Stimulated activated CD8-positive, alpha-beta memory T cell treated with anti-CD3 and anti-CD28 coated beads, Interleukin-2, amount 100 ng/mL, for 1 hour (primary cell): ENCODE data around the gene RAC2.
"Not testable (repeated sequence)": the region's sequence is repeated elsewhere in the genome, so short reads cannot be mapped to it uniquely, and the experiment has no call there.

Experiments used
- DNase-seq, 2 donors: peaks; one replicate each; pipeline ENCODE4 v3.0.0-alpha.2; 2020; ENCODE audit warnings: low read depth in 2 of 2

RAC2 gene

DNA sequence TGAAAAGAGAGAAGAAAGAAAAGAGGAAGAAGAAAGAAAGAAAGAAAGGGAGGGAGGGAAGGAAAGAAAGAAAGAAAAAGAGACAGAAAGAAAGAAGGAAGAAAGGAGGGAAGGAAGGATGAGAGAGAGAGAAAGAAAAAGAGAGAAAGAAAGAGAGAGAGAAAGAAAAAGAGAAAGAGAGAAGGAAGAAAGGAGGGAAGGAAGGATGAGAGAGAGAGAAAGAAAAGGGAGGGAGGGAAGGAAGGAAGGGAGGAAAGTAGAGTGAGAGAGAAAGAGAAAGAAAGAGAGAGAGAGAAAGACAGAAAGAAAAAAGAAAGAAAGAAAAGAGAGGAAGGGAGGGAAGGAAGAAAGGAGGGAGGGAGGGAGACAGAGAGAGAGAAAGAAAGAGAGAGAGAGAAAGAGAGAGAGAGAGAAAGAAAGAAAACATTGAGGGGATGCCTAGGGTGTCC is 11.5 kb upstream of the RAC2 start:
- DNase-seq: no peak

DNA sequence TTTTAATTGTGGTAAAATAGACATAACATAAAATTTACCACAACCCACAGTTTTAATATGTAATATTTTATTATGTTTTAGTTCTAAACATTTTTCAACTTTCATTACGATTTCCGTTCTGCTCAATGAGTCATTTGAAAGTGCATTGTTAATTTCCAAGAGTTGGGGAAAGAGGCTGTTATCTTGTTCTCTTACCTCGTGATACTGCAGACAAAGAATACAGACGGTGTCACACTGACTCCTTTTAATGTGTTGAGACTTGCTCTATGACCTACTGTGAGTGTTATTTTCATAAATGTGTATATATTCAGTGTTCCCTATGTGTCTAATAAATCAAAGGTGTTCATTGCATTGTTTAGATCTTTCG is 10.8 kb upstream of the RAC2 start:
- DNase-seq: no peak

- no peak for DNase-seq
Measured at GRCh38 chr22:37254209-37254866, 10.3 kb upstream of the RAC2 start.

- no peak for DNase-seq
Measured at GRCh38 chr22:37253126-37253660, 9.1 kb upstream of the RAC2 start.

DNA sequence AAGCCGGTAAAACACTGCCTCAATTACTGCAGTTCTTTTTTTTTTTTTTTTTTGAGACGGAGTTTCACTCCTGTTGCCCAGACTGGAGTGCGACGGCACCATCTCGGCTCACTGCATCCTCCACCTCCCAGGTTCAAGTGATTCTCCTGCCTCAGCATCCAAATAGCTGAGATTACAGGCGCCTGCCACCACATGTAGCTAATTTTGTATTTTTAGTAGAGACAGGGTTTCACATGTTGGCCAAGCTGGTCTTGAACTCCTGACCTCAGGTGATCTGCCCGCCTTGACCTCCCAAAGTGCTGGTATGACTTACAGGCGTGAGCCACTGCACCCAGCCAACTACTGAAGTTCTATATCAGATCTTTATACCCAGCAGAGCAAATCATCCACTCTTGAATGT is 7.8 kb upstream of the RAC2 start:
- DNase-seq: not testable (repeated sequence)

DNA sequence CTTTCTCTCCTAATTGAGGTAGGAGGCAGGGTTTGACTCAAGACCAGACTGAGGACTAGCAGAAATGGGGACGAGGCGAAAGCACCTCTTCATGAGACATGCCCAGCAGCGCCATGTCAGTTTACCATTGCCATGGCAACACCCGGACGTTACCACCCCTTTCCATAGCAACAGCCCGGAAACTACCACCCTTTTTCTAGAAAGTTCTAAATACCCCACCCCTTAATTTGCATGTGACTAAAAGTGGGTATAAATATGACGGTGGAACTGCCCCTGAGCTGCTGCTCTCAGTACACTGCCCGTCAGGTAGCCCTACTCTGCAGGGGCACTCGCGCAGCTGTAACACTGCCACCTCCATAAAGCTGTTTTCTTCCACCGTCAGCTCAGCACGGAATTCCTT is 5.9 kb upstream of the RAC2 start:
- DNase-seq: no peak

- DNase-seq: no peak
Measured at GRCh38 chr22:37248251-37248650, 4.2 kb upstream of the RAC2 start.

GRCh38 chr22:37245740-37246139 is 1.7 kb upstream of the RAC2 start:
- no peak for DNase-seq

GRCh38 chr22:37244922-37245722 is 1.1 kb upstream of the RAC2 start:
- no peak for DNase-seq

DNA sequence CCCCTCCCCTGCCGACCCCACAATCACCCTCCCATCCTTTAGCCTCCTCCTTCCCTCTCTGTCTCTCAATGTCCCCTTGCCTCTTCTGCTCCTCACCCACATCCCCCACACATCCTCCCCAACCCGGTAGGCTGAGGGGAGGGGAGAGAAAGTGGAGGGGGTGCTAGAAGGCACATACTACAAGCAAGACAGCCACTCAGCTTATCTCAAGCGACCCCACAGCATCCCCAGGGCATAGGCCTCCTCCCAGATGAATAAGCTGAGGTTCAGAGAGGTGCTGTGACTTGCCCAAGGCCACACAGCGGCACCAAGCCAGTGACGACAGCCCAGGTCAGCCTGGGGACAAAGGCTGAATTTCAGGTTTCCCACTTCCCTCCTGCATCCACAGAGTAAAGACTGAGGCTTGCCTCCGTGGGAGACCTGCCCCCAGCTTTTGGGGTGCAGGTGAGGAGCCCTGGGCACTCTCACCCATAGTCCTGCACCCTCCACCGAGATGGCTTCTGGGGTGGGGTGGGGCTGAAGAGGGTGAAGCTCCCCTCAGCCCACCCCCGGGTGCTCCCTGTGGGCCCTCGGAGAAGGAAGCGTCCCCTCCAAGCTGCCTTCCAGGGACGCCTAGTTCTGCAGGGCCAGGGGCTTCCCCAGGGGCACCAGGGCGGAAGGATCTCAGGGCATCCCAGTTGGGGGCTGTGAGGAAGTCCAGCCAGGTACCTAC is 511 bp downstream of the RAC2 start:
- no peak for DNase-seq

GRCh38 chr22:37242395-37242918 is 1.6 kb downstream of the RAC2 start:
- peak; percentile 80 to 82 for DNase-seq

GRCh38 chr22:37241351-37242142 is 2.5 kb downstream of the RAC2 start:
- no peak for DNase-seq

DNA sequence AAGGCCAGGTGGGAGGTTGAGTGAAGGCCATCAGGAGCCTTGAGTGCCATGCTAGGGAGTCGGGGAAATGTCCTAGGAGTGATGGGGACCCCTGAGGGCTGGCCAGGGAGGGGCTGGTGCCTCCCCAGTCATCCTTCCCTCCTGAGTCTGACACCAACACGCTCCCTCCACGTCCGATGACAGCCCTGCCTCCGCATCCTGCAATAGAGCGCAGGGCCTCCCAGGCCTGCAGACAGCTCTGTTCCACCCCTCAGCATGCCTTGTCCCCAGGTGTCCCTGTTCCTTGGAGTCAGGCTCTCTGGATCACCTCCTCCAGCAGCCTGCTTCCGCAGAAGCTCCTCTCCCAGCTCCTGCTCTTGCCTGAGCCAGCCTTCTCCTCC is 3.1 kb downstream of the RAC2 start:
- DNase-seq: no peak

- no peak for DNase-seq
Measured at GRCh38 chr22:37240240-37240940, 3.7 kb downstream of the RAC2 start.

DNA sequence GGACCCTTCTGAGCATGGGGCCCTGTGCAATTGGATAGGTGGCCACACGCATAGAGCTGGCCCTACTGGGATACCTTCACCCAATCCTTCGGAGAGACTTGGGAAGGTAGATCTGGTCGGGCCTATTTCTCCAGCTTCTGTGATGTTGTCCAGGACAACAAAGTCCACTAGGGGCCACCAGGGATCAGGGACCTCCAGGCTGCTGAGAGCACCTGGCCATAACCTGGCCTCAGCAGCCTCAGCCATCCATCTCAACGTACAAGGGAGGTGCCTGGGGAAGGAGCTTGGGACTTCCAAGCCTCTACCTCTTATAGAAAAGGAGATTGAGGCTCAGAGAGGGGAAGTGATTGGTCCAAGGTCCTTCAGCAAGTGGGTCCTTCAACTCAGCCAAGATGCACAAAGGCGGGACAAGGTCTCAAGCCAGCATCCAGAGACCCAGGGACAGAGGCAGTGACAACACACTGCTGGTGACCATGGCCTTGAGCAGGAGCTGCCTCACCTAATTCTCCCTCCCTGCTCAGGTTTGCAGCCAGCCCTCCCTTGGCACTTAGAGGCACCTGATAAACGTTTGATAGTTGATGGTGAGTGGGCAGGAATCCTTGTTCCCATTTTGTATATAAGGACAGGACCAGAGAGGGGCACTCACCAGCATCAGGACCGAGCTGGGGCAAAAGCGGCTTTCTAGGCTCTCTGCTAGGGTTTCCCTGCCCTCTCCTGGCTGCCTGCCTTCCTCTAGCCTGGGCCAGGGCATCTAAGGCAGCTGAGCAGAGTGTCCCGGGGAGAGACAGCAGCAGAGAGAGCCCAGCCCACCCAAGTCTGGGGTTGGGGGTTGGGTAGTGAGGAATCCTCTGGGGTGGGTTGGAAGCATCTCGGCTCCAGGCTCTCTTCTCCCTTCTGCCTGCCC is 4.5 kb downstream of the RAC2 start:
- no peak for DNase-seq

DNA sequence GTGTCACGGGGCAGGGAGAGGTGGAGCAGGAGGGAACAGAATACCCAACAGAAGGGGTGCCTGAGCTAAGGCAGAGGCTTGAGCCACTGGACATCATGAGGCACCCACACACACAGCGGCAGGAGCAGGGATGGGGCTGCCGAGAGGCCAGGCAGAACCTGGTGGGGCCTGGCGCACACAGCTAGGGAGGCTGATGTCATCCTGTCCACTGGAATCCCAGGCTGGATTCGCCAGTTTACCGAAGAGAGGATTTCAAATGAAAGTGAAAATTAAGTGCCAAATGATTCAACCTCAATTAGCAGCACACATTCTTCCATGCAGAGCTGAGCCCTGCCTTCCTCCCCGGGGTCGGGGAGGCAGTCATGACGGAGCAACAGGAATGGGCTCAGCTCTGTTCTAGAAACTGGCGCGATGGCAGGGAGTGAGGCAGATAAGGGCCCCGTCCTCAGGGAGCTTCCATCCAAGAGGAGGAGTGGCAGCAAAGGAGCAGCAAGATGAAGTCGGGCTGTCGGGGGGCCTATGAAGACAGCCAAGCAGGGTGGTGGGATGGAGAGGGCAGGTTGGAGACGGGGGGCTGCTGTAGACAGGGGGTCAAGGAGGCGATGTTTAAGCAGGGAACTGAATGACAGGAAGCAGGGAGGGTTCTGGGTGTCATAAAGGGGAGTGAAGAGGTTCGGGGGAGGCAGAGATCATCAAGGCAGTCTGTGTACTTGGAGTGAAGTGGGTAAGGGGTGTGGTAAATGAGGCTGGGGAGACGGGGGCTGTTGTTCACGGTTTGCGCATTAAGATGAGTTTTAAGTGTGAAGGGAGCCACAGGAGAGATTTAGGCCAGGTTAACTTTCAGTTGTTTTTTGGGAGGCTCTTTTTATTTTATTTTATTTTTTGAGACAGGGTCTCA is 6.4 kb downstream of the RAC2 start:
- DNase-seq: no peak

GRCh38 chr22:37235897-37236607 is 8.0 kb downstream of the RAC2 start:
- DNase-seq: no peak
